Adipocyte (in vitro differentiated cells): ENCODE measurements around the gene TJP2.
A peak's percentile ranks its signal among the peaks of the same experiment; 100 is the strongest.

Experiments
- DNase-seq: peaks from one replicate; pipeline ENCODE4 v3.0.0-alpha.2; 2015; ENCODE audit warnings: low read depth
- H3K27me3 ChIP-seq: replicated peaks from 2 replicates; pipeline ENCODE4 v1.7.0; 2013; ENCODE audit warnings: mild to moderate bottlenecking, low read length, moderate library complexity; ENCODE audit not compliant: control insufficient read depth, insufficient read depth
- H3K36me3 ChIP-seq: 2 replicates; pipeline ENCODE4 v1.7.0; 2013; ENCODE audit warnings: low read length, mild to moderate bottlenecking, moderate library complexity; ENCODE audit not compliant: control insufficient read depth, insufficient read depth, severe bottlenecking
- H3K4me1 ChIP-seq: 2 replicates; pipeline ENCODE4 v1.7.0; 2013; ENCODE audit warnings: mild to moderate bottlenecking, low read length, moderate library complexity; ENCODE audit not compliant: control insufficient read depth, insufficient read depth
- H3K4me3 ChIP-seq: 2 replicates; pipeline ENCODE4 v1.7.0; 2013; ENCODE audit warnings: mild to moderate bottlenecking, low read length, moderate library complexity
- H3K9ac ChIP-seq: 2 replicates; pipeline ENCODE4 v1.7.0; 2013; ENCODE audit warnings: mild to moderate bottlenecking, low read length, moderate library complexity
- H3K9me3 ChIP-seq: 2 replicates; pipeline ENCODE4 v1.7.0; 2013; ENCODE audit warnings: mild to moderate bottlenecking, low read length, moderate library complexity; ENCODE audit not compliant: control insufficient read depth

Gene TJP2

DNA sequence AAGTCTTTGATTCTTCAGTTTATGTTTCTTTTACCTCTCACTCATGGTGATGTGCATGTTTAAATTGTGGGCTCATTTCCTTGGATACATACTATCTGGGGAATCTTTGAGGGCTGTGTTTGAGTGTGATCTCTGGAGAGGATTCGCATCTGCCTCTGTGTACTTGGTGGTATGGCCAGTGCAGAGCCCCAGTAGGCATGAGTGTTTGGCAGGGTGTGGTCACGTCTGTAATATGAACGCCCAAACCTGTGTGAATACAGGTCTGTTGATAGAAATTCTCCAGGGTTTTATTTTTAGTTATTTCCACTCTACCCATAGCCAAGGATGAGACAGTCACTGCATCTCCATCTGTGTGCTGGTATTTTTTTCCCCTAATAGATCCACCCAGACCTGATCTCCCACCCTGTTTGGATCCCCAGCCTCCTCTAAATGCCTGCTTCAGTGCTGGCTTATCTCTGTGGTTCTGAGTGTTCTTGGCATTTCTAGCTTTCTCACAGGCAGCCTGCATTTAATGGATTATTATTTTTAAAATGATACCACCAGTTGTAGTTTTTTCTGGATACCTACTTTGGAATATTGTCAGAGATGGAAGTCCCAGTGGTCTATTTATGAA lies 37.5 kb downstream of the TJP2 start:
- Histone ChIP-seq H3K9me3 (no peaks in the 10 kb centered on the region), H3K36me3 (peaks cover 16% of the 10 kb centered on the region), H3K4me1 (peaks cover 4% of the 10 kb centered on the region), H3K27me3 (no peaks in the 10 kb centered on the region), H3K9ac (no peak overlapping the region), H3K4me3 (no peak overlapping the region)
- DNase-seq, result no peak

DNA sequence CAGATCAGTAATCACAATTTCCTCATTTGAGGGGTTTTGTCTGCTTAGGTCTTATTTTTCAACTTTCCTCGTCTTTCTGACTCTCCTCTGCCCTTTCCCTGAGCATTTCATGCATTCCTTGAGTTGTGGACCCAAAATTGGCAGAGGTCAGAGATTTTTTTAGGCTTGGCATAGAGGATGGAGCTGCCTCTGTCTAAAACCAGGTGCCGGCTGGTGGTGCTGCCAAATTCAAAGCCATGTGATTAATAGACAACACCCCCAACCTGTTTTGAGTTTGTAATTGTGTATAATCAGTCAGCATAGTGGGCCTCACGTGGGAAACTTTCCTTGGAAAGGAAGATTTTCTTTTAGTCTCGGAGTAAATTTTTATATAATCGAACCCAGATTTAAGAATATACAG lies 39.6 kb downstream of the TJP2 start:
- Histone ChIP-seq H3K9me3 (no peaks in the 10 kb centered on the region), H3K4me1 (peaks cover 3% of the 10 kb centered on the region), H3K27me3 (no peaks in the 10 kb centered on the region), H3K9ac (no peak overlapping the region), H3K4me3 (no peak overlapping the region), H3K36me3 (peaks cover 37% of the 10 kb centered on the region)
- DNase-seq, result no peak

DNA sequence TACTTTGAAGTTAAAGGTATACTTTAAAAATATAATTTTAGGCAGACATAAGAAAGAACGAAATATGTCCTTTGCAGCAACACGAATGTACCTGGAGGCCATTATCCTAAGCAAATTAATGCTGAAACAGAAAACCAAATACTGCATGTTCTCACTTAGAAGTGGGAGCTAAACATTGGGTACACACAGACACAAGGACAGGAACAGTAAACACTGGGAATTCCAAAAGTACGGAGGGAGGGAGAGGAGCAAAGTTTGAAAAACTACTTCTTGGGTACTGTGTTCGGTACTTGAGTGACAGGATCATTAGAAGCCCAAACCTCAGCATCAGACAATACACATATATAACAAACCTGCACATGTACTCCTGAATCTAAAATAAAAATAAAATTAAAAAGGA lies 40.9 kb downstream of the TJP2 start:
- H3K9ac ChIP-seq, result no peak overlapping the region
- H3K4me3 ChIP-seq, result no peak overlapping the region
- H3K9me3 ChIP-seq, result no peaks in the 10 kb centered on the region

DNA sequence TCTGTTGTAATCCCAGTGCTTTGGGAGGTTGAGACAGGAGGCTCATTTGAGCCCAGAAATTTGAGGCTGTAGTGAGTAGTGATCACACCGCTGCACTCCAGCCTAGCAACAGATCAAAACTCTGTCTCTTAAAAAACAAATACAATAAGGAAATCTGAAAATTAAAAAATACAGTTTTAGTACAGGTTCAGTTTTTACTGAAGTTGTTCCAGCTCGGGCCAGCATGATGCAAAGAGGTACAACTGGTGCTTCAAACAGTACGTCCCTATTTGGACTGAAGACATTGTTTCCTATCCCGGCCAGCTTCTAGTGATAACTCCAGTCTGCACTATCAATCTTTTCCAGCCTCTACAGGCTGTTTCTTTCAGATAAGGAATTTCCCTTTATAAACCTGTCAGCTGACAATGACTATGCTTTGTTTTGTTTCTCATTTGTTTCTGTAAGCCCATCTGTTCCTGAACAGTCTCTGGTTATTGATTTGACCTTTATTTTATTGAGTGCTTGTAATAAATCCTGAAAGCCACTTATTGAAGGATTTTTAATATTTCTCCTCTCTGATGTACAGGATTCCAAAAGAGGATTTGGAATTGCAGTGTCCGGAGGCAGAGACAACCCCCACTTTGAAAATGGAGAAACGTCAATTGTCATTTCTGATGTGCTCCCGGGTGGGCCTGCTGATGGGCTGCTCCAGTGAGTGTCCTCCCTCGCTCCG lies 41.9 kb downstream of the TJP2 start:
- peaks cover 50% of the 10 kb centered on the region for H3K36me3 ChIP-seq
- DNase-seq, result no peak

More for the DNA sequence above, 40.9 kb downstream of the TJP2 start:
- Histone ChIP-seq H3K4me1 (no peaks in the 10 kb centered on the region), H3K27me3 (no peaks in the 10 kb centered on the region), H3K36me3 (peaks cover 46% of the 10 kb centered on the region)
- DNase-seq, result no peak

DNA sequence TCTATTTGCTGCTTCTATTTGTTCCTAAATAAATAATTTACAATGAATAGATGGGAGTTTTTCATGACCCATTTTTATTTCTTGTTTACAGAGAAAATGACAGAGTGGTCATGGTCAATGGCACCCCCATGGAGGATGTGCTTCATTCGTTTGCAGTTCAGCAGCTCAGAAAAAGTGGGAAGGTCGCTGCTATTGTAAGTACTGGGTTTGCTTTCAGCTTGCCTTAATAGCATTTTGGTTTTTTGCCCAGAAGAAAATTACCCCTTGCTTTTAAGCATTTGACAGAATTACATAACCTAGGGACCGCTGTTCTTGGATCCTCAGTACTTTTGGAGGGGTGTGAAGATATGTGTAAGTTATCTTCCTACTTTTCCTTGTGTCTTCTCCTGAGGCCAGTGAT lies 44.1 kb downstream of the TJP2 start:
- Histone ChIP-seq H3K4me3 (no peak overlapping the region), H3K36me3 (peaks cover 67% of the 10 kb centered on the region), H3K4me1 (no peaks in the 10 kb centered on the region), H3K27me3 (no peaks in the 10 kb centered on the region), H3K9me3 (no peaks in the 10 kb centered on the region), H3K9ac (no peak overlapping the region)
- no peak for DNase-seq

More for the DNA sequence above, 41.9 kb downstream of the TJP2 start:
- Histone ChIP-seq H3K9me3 (no peaks in the 10 kb centered on the region), H3K9ac (no peak overlapping the region), H3K4me3 (no peak overlapping the region), H3K4me1 (no peaks in the 10 kb centered on the region), H3K27me3 (no peaks in the 10 kb centered on the region)

DNA sequence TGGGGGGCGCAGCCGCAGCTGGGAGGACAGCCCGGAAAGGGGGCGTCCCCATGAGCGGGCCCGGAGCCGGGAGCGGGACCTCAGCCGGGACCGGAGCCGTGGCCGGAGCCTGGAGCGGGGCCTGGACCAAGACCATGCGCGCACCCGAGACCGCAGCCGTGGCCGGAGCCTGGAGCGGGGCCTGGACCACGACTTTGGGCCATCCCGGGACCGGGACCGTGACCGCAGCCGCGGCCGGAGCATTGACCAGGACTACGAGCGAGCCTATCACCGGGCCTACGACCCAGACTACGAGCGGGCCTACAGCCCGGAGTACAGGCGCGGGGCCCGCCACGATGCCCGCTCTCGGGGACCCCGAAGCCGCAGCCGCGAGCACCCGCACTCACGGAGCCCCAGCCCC lies 47.0 kb downstream of the TJP2 start:
- Histone ChIP-seq H3K36me3 (peaks cover 72% of the 10 kb centered on the region), H3K9ac (no peak overlapping the region), H3K4me1 (no peaks in the 10 kb centered on the region), H3K9me3 (no peaks in the 10 kb centered on the region), H3K27me3 (no peaks in the 10 kb centered on the region), H3K4me3 (no peak overlapping the region)
- no peak for DNase-seq

DNA sequence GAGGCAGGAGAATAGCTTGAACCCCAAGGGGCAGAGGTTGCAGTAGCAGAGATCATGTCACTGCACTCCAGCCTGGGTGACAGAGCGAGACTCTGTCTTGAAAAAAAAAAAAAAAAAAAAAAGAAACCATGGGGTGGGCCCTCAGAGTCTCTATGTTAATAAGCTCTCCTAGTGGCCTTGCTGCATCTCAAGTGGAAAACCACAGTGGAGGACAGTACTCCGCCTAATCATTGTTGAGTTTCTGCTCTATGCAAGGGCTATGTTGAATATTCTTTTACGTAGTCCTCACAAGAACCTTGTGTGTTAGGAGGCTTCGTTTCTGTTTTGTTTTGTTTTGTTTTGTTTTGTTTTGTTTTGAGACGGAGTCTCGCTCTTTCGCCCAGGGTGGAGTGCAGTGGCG lies 48.9 kb downstream of the TJP2 start:
- no peaks in the 10 kb centered on the region for H3K27me3 ChIP-seq
- H3K4me3 ChIP-seq, result no peak overlapping the region
- H3K4me1 ChIP-seq, result no peaks in the 10 kb centered on the region
- H3K9me3 ChIP-seq, result no peaks in the 10 kb centered on the region
- DNase-seq, result no peak
- H3K9ac ChIP-seq, result no peak overlapping the region
- peaks cover 71% of the 10 kb centered on the region for H3K36me3 ChIP-seq

DNA sequence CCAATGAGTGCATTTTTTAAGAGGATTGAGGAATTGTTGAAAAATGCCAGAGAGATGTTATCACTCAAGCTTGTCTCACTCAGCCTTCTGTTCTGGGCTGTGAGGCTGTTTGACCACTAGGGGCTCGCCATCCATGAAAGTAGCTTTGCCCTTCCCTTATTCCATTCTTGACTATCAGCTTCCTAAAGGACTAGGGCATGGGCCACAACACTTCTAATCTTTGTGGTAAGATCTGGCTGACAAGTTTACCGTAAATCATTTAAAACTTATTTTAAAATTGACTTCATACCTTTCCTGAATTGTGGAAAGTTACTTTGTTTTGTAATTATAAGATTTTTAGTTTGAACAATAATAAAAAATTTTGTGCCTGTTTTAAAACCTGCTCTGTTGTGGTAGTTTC lies 49.5 kb downstream of the TJP2 start:
- no peak overlapping the region for H3K4me3 ChIP-seq
- peaks cover 71% of the 10 kb centered on the region for H3K36me3 ChIP-seq
- no peak overlapping the region for H3K9ac ChIP-seq
- no peaks in the 10 kb centered on the region for H3K4me1 ChIP-seq
- peak; percentile 81 for DNase-seq
- no peaks in the 10 kb centered on the region for H3K9me3 ChIP-seq
- no peaks in the 10 kb centered on the region for H3K27me3 ChIP-seq

DNA sequence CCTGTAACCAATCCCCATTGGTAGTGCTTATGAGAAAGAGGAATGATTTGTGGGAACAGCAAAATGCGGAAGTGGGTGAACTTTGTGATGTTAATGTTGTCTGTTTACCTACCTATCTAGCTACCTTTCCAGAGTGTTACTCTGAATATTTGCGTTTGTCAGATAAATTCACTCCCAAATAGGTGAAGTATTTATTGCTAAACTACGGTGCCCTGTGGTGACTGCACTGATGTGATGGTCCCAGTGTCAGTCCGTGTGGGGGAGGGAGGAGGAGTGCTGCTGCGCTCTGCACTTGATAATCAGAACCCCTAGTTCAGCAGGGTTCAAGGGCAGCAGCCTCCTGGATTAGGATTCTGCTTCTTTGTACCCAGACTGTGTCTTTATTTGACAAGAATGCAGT lies 55.3 kb downstream of the TJP2 start:
- no peaks in the 10 kb centered on the region for H3K4me1 ChIP-seq
- H3K36me3 ChIP-seq, result peaks cover 96% of the 10 kb centered on the region
- H3K4me3 ChIP-seq, result no peak overlapping the region
- no peaks in the 10 kb centered on the region for H3K27me3 ChIP-seq
- no peak overlapping the region for H3K9ac ChIP-seq
- H3K9me3 ChIP-seq, result no peaks in the 10 kb centered on the region
- no peak for DNase-seq

DNA sequence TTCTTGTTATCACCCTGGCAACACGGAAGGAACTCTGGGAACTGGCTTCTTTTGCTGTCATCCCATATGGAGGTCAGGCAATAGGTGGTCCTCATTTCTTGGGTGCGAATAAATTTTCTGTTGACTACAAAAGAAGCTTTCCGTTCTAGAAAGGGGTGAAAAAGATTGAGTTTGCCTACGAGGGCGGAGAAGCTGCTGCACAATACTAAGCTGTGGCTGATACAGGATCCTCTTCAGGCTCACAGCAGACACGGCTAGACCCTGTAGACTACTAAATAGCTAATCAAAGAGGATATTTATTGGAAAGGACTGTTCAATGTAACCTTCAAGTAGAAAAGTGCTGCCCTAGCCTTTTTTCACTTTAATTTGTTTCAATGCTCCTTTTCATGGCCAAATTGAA lies 58.1 kb downstream of the TJP2 start:
- no peaks in the 10 kb centered on the region for H3K9me3 ChIP-seq
- no peaks in the 10 kb centered on the region for H3K27me3 ChIP-seq
- peaks cover 93% of the 10 kb centered on the region for H3K36me3 ChIP-seq
- H3K9ac ChIP-seq, result no peak overlapping the region
- H3K4me3 ChIP-seq, result no peak overlapping the region
- DNase-seq, result no peak
- no peaks in the 10 kb centered on the region for H3K4me1 ChIP-seq

DNA sequence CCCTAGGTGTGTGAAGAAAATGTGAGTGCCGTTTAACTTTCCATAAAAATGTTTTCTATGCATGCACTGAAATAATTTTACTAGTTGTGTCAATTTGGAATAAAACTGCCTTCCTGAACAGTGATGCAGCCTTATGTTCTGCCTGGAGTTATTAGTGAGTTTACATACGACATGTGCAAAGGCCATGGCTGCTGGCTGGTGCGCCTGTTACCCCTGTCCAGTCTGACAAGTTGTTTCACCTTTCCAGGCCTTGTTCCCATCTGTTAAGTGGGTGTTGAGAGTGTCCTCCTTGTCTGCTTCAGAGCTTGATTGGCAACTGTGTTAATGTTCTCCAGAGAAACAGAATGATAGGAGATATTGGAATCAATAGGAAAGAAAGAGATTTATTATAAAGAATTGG lies 60.6 kb downstream of the TJP2 start:
- H3K27me3 ChIP-seq, result no peaks in the 10 kb centered on the region
- H3K36me3 ChIP-seq, result peaks cover 93% of the 10 kb centered on the region
- H3K9me3 ChIP-seq, result no peaks in the 10 kb centered on the region
- H3K4me1 ChIP-seq, result no peaks in the 10 kb centered on the region
- no peak overlapping the region for H3K9ac ChIP-seq
- DNase-seq, result no peak
- H3K4me3 ChIP-seq, result no peak overlapping the region

DNA sequence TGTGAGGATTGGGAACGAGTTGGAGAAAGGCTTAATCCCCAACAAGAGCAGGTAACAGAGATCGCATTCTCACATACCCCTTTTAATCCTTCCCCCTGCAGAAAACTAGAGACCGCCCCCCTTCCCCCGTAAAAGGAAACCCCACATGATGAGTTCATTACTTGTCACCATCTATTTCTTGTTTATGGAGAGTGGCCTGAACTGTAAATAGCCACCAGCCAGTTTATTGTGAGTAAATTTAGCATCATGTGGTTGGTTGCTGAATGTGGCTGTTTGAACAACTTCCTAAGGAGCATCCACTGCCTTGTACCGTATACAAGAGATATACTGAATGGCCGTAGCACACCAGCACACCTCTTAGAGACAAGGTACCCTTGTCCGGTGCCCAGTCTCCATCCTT lies 62.1 kb downstream of the TJP2 start:
- DNase-seq, result no peak
- H3K9me3 ChIP-seq, result no peaks in the 10 kb centered on the region

More for the DNA sequence above, 62.1 kb downstream of the TJP2 start:
- no peaks in the 10 kb centered on the region for H3K4me1 ChIP-seq
- peaks cover 93% of the 10 kb centered on the region for H3K36me3 ChIP-seq
- no peak overlapping the region for H3K9ac ChIP-seq
- no peak overlapping the region for H3K4me3 ChIP-seq
- H3K27me3 ChIP-seq, result no peaks in the 10 kb centered on the region
